Panc1 (cell line): ENCODE results near the gene DESI1.
"Not testable (repeated sequence)": the region's sequence is repeated elsewhere in the genome, so short reads cannot be mapped to it uniquely, and the experiment has no call there.

Experiments used
- CTCF ChIP-seq: fragments of 450-650 bp; IDR thresholded peaks from 2 replicates; pipeline ENCODE4 v1.5.1; 2017; ENCODE audit warnings: mild to moderate bottlenecking
- POLR2AphosphoS5 ChIP-seq: IDR thresholded peaks from 2 replicates; pipeline ENCODE4 v1.6.1; 2012; ENCODE audit warnings: mild to moderate bottlenecking, low read depth, low read length, moderate library complexity
- SIN3A ChIP-seq: IDR thresholded peaks from 2 replicates; pipeline ENCODE4 v1.6.1; 2012; ENCODE audit warnings: low read depth, mild to moderate bottlenecking, low read length, moderate library complexity, borderline replicate concordance; ENCODE audit not compliant: insufficient read depth
- TCF7L2 ChIP-seq: IDR thresholded peaks from 2 replicates; pipeline ENCODE4 v1.6.1; 2011; ENCODE audit warnings: mild to moderate bottlenecking, low read depth, low read length, inconsistent platforms
- TF ChIP-seq, protein P1 (sequence below), 2 experiments: IDR thresholded peaks; 2 replicates each; pipeline ENCODE4 v1.6.1; 2011 to 2012; ENCODE audit warnings: low read depth in 2 of 2, control low read depth in 1 of 2, low read length in 1 of 2, mild to moderate bottlenecking in 1 of 2, moderate library complexity in 1 of 2; ENCODE audit not compliant: insufficient read depth in 1 of 2

- not testable (repeated sequence) for TF ChIP-seq CTCF, POLR2AphosphoS5, TCF7L2, SIN3A
- TF ChIP-seq, protein P1, sequence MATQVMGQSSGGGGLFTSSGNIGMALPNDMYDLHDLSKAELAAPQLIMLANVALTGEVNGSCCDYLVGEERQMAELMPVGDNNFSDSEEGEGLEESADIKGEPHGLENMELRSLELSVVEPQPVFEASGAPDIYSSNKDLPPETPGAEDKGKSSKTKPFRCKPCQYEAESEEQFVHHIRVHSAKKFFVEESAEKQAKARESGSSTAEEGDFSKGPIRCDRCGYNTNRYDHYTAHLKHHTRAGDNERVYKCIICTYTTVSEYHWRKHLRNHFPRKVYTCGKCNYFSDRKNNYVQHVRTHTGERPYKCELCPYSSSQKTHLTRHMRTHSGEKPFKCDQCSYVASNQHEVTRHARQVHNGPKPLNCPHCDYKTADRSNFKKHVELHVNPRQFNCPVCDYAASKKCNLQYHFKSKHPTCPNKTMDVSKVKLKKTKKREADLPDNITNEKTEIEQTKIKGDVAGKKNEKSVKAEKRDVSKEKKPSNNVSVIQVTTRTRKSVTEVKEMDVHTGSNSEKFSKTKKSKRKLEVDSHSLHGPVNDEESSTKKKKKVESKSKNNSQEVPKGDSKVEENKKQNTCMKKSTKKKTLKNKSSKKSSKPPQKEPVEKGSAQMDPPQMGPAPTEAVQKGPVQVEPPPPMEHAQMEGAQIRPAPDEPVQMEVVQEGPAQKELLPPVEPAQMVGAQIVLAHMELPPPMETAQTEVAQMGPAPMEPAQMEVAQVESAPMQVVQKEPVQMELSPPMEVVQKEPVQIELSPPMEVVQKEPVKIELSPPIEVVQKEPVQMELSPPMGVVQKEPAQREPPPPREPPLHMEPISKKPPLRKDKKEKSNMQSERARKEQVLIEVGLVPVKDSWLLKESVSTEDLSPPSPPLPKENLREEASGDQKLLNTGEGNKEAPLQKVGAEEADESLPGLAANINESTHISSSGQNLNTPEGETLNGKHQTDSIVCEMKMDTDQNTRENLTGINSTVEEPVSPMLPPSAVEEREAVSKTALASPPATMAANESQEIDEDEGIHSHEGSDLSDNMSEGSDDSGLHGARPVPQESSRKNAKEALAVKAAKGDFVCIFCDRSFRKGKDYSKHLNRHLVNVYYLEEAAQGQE (IDR thresholded peaks at IDR 0.05; ENCODE audit: insufficient read depth in 1 of 2, low read depth in 2 of 2, low read length in 1 of 2): not testable (repeated sequence)
Measured at GRCh38 chr22:41631115-41631514, 10.3 kb upstream of the DESI1 start.
